HEK293T (cell line): Measurements from ENCODE around the gene CCNI2.

ENCODE experiments used
- BHLHE40 ChIP-seq: fragments of 450-650 bp; IDR thresholded peaks from 2 replicates; pipeline ENCODE4 v1.6.1; 2016; ENCODE audit warnings: mild to moderate bottlenecking, moderate library complexity, borderline replicate concordance
- CTBP1 ChIP-seq: fragments of 450-650 bp; IDR thresholded peaks from 2 replicates; pipeline ENCODE4 v1.6.1; 2016; ENCODE audit warnings: borderline replicate concordance
- FOXA1 ChIP-seq: fragments of 450-650 bp; IDR thresholded peaks from 2 replicates; pipeline ENCODE4 v1.6.1; 2016; ENCODE audit warnings: mild to moderate bottlenecking
- FOXK2 ChIP-seq: fragments of 450-650 bp; IDR thresholded peaks from 2 replicates; pipeline ENCODE4 v1.6.1; 2016; ENCODE audit warnings: mild to moderate bottlenecking
- FOXM1 ChIP-seq: fragments of 450-650 bp; IDR thresholded peaks from 2 replicates; pipeline ENCODE4 v1.6.1; 2017; ENCODE audit warnings: mild to moderate bottlenecking, borderline replicate concordance
- SP1 ChIP-seq: fragments of 450-650 bp; IDR thresholded peaks from 2 replicates; pipeline ENCODE4 v1.6.1; 2017
- SUZ12 ChIP-seq: fragments of 450-650 bp; IDR thresholded peaks from 2 replicates; pipeline ENCODE4 v1.6.1; 2016; ENCODE audit warnings: mild to moderate bottlenecking
- TARDBP ChIP-seq: fragments of 450-650 bp; IDR thresholded peaks from 2 replicates; pipeline ENCODE4 v1.6.1; 2016
- TF ChIP-seq, protein P1 (sequence below): fragments of 450-650 bp; IDR thresholded peaks from 2 replicates; pipeline ENCODE4 v1.6.1; 2016

DNA sequence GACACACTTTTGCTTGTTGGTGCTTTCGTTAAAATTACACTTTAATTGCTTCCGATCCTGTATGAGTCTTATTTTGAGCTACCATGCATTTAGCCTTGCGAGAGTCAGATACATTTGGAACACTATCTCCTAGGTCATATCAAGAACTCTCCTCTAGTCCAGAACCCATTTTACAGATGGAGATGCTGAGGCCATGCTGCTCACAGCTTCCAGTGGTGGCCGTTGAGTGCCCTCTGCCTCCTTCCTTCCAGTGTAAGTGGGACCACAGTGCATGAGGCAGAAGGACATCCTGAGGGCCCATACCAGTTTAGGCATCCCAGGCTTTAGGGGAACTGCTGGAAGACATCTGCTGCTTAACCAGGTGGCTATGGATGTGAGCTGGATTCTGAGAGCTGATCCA, 6.9 kb downstream of the CCNI2 start:
- TF ChIP-seq FOXM1 (no peak), SUZ12 (no peak), TARDBP (no peak), SP1 (no peak), FOXK2 (no peak), FOXA1 (no peak), BHLHE40 (no peak), CTBP1 (no peak)
- TF ChIP-seq, protein P1, sequence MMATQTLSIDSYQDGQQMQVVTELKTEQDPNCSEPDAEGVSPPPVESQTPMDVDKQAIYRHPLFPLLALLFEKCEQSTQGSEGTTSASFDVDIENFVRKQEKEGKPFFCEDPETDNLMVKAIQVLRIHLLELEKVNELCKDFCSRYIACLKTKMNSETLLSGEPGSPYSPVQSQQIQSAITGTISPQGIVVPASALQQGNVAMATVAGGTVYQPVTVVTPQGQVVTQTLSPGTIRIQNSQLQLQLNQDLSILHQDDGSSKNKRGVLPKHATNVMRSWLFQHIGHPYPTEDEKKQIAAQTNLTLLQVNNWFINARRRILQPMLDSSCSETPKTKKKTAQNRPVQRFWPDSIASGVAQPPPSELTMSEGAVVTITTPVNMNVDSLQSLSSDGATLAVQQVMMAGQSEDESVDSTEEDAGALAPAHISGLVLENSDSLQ, result no peak
